Heart left ventricle (tissue), 16 donors: ENCODE measurements around the gene DYNC1H1. TPM values are rescaled to one million over a fixed set of nuclear protein-coding genes. Genes with fewer than 3 reads are reported as not detected.

Experiments used
- ATAC-seq, 4 donors: fragments of 200-7000 bp; cut with Tn5 transposase; one replicate each; pipeline ENCODE4 v1.9.1; 2020 to 2022; ENCODE audit warnings: moderate library complexity in 4 of 4, mild to moderate bottlenecking in 3 of 4, moderate number of reproducible peaks in 1 of 4
- DNase-seq, 5 donors: peaks; one replicate each; pipeline ENCODE4 v3.0.0-alpha.2; 2020
- H3K27ac ChIP-seq, 12 donors: fragments of 200-600 bp; sonication (generic) in 4 of 12; one replicate each; pipeline versions ENCODE4 v1.5.0 to v1.8.0; 2016 to 2022; ENCODE audit warnings: mild to moderate bottlenecking in 2 of 12
- H3K27me3 ChIP-seq, 9 donors: fragments of 200-600 bp; sonication (generic) in 2 of 9; one replicate each; pipeline versions ENCODE4 v1.5.1 to v1.8.0; 2016 to 2022; ENCODE audit warnings: mild to moderate bottlenecking in 3 of 9
- H3K36me3 ChIP-seq, 9 donors: fragments of 200-600 bp; sonication (generic) in 2 of 9; one replicate each; pipeline versions ENCODE4 v1.5.0 to v1.8.0; 2018 to 2022; ENCODE audit warnings: mild to moderate bottlenecking in 2 of 9
- H3K4me1 ChIP-seq, 12 donors: fragments of 200-600 bp; sonication (generic) in 4 of 12; one replicate each; pipeline versions ENCODE4 v1.5.0 to v1.8.0; 2016 to 2022; ENCODE audit warnings: mild to moderate bottlenecking in 3 of 12
- H3K4me3 ChIP-seq, 12 donors: fragments of 200-600 bp; sonication (generic) in 4 of 12; one replicate each; pipeline versions ENCODE4 v1.5.0 to v1.8.0; 2017 to 2022; ENCODE audit warnings: mild to moderate bottlenecking in 9 of 12, moderate library complexity in 4 of 12
- H3K9me3 ChIP-seq, 12 donors: fragments of 200-600 bp; sonication (generic) in 4 of 12; one replicate each; pipeline versions ENCODE4 v1.5.0 to v1.8.0; 2016 to 2022; ENCODE audit warnings: mild to moderate bottlenecking in 1 of 12
- CTCF ChIP-seq, 12 donors: fragments of 200-600 bp; sonication (generic) in 4 of 12; IDR thresholded peaks; one replicate each; pipeline versions ENCODE4 v1.5.0 to v1.8.0; 2018 to 2022; ENCODE audit warnings: antibody characterized with exemption in 12 of 12, mild to moderate bottlenecking in 5 of 12
- POLR2A ChIP-seq, 2 donors: fragments of 450-650 bp; IDR thresholded peaks; one replicate each; pipeline ENCODE4 v1.6.1; 2017; ENCODE audit warnings: antibody characterized with exemption in 2 of 2, mild to moderate bottlenecking in 2 of 2, moderate library complexity in 2 of 2
- WGBS, 4 donors: extraction: QIAGEN DNeasy Blood & Tissue Kit in 2 of 4; methylation state at CpG; one replicate each; pipeline versions ENCODE4 v1.1.5 to v1.1.7; 2013 to 2018; 5-methylcytosine and 5-hydroxymethylcytosine counted together
- intact Hi-C, 10 donors: fragments of 100-400 bp; cut with DNase I; formaldehyde crosslinking; loops; one replicate each; pipeline versions ENCODE4 v1.11.1 to v1.14.2; 2022
- polyA plus RNA-seq, 2 donors: library from polyadenylated mRNA; stranded (reverse); fragments of 200-250 nt; gene quantifications; one replicate each; pipeline ENCODE4 v1.2.3, GENCODE V29; 2013
- total RNA-seq, 9 donors: library from RNA; depleted of rRNA in 2 of 9; stranded (reverse); fragments of >200 nt in 2 of 9; fragmentation: NEBNext Ultra II Directional in 3 of 9; extraction: Animal tissue kit (Norgen Biotek cat#: 25700) in 3 of 9; gene quantifications; one replicate each; pipeline versions ENCODE4 v1.1.0 to v1.2.4, GENCODE V29; 2016 to 2023
- donor health status: ischemic (EF 13 %, LVEDD 7.1; RV severe dilation, severe dysfunction).
- donor health status: healthy with polysubstance abuse.
- donor health status: DM: no; HTN: yes; CAD: no.
- donor health status: DM: no; HTN: no; CAD: no.
- donor health status: ischemic (EF 25% LVEDD 6.9; RV normal size, moderate dysfunction).
- donor health status: ischemic (EF 25% LVEDD 5.7; RV mildly dilated, moderate dysfunction).
- donor health status: healthy.
- donor health status: DM: yes; HTN: yes; CAD: no.
- donor health status: ischemic (EF 35%, LVEDD 5.7; RV mildly dilated, moderate dysfunction).
- donor health status: nonischemic (EF 11% LVEDD 7.7; RV severe dilation, severe dysfunction).
- donor health status: DM: yes; HTN: yes; CAD: no.
- donor health status: PGD.
- donor health status: ischemic (EF 29% LVEDD 5.4; RV normal size, mild dysfunction).
- donor health status: nonischemic (EF 23%, LVEDD 6.1; RV moderate dilation, normal function).

Gene DYNC1H1
- total and polyA plus RNA-seq, 11 donors: 164 to 942 (median 553) TPM

GRCh38 chr14:101958418-101959180 is 5.8 kb upstream of the DYNC1H1 start:
- Histone ChIP-seq H3K36me3 (no peaks in the 10 kb centered on the region), H3K27me3 (no peaks in the 10 kb centered on the region), H3K27ac (no peak overlapping the region), H3K9me3 (no peaks in the 10 kb centered on the region), H3K4me3 (no peak overlapping the region), H3K4me1 (peaks cover 0 to 22% (median 11%) of the 10 kb centered on the region in 12 donors)
- DNase-seq (no peak), ATAC-seq (no peak)
- TF ChIP-seq POLR2A (IDR thresholded peaks at IDR 0.05): no peak
- no peak for TF ChIP-seq CTCF (IDR thresholded peaks at IDR 0.05)
- WGBS, 4 donors: 84 to 89% (median 85%) methylated on average over 11 of the region's 11 CpGs
- intact Hi-C loops: loop anchor here in 2 of 10 donors (10.0 kb wide), 2 partner anchors 244 to 254 kb away; no protein-coding TSS in a partner anchor

GRCh38 chr14:101959277-101959676 is 5.1 kb upstream of the DYNC1H1 start:
- TF ChIP-seq POLR2A (IDR thresholded peaks at IDR 0.05): no peak
- TF ChIP-seq CTCF (IDR thresholded peaks at IDR 0.05): no peak
- intact Hi-C loops: loop anchor here in 2 of 10 donors (10.0 kb wide), 2 partner anchors 244 to 254 kb away; no protein-coding TSS in a partner anchor
- ATAC-seq (no peak), DNase-seq (no peak)
- Histone ChIP-seq H3K27ac (no peak overlapping the region), H3K9me3 (no peaks in the 10 kb centered on the region), H3K4me3 (no peak overlapping the region), H3K4me1 (peaks cover 0 to 28% (median 15%) of the 10 kb centered on the region in 12 donors), H3K27me3 (no peaks in the 10 kb centered on the region), H3K36me3 (no peaks in the 10 kb centered on the region)
- WGBS, 4 donors: 83 to 91% (median 88%) methylated on average over 2 of the region's 2 CpGs

GRCh38 chr14:101960225-101960624 is 4.1 kb upstream of the DYNC1H1 start:
- Histone ChIP-seq H3K9me3 (no peaks in the 10 kb centered on the region), H3K4me1 (peaks cover 0 to 28% (median 15%) of the 10 kb centered on the region in 12 donors), H3K36me3 (no peaks in the 10 kb centered on the region), H3K27ac (no peak overlapping the region), H3K4me3 (no peak overlapping the region), H3K27me3 (no peaks in the 10 kb centered on the region)
- DNase-seq: no peak
- TF ChIP-seq CTCF (IDR thresholded peaks at IDR 0.05): peak in 5 of 12 donors; percentile 18 to 35 (median 31)
- no peak for TF ChIP-seq POLR2A (IDR thresholded peaks at IDR 0.05)
- 52 to 58% (median 57%) methylated on average over 13 of the region's 13 CpGs for WGBS, 4 donors
- intact Hi-C loops: loop anchor here (2.0 to 10.0 kb wide), 9 partner anchors 125 to 357 kb away; partner anchors contain the start of genes ZNF839 (in 5 of the 10), HSP90AA1 (in 2 of the 10) and PPP2R5C (in 1 of the 10)
- no peak for ATAC-seq

GRCh38 chr14:101961011-101961721 is 3.2 kb upstream of the DYNC1H1 start:
- 31 to 37% (median 33%) methylated on average over 19 of the region's 19 CpGs for WGBS, 4 donors
- no peak overlapping the region for H3K27ac ChIP-seq
- H3K9me3 ChIP-seq: no peaks in the 10 kb centered on the region
- H3K4me3 ChIP-seq: no peak overlapping the region
- no peaks in the 10 kb centered on the region for H3K36me3 ChIP-seq
- intact Hi-C loops: loop anchor here (2.0 to 10.0 kb wide), 9 partner anchors 124 to 356 kb away; partner anchors contain the start of genes ZNF839 (in 5 of the 10), HSP90AA1 (in 2 of the 10) and PPP2R5C (in 1 of the 10)
- TF ChIP-seq POLR2A (IDR thresholded peaks at IDR 0.05) (no peak), CTCF (IDR thresholded peaks at IDR 0.05) (peak; percentile 76 to 90 (median 84))
- ATAC-seq: peak in 1 of 4 donors; percentile 16
- H3K27me3 ChIP-seq: no peaks in the 10 kb centered on the region
- peaks cover 0 to 36% (median 22%) of the 10 kb centered on the region in 12 donors for H3K4me1 ChIP-seq
- peak; percentile 72 to 79 (median 79) for DNase-seq
